HCT116 (cell line): ENCODE results near the gene NOD1. TPM values are rescaled to one million over a fixed set of nuclear protein-coding genes. Genes with fewer than 3 reads are reported as not detected.

Experiments
- ATAC-seq: fragments of 200-7000 bp; cut with Tn5 transposase; 2 replicates; pipeline ENCODE4 v1.9.1; 2020; ENCODE audit warnings: mild to moderate bottlenecking, moderate library complexity
- BruUV-seq: library from RNA; stranded (reverse); fragments of 400-500 nt; replicated peaks from 2 replicates; lab custom pipeline; 2021; lab: Mats Ljungman, UMichigan
- CTCF ChIA-PET: fragments of 300-600 bp; sonication (Branson Sonifier 250); formaldehyde crosslinking; loops from one replicate; lab custom pipeline; 2021; ENCODE audit warnings: antibody characterized with exemption; lab: Charles Lee
- POLR2A ChIA-PET: fragments of 300-600, 350-600 bp; sonication (Branson Sonifier 250); formaldehyde crosslinking; loops from one replicate; lab custom pipeline; 2021; ENCODE audit warnings: antibody characterized with exemption; lab: Charles Lee
- RAD21 ChIA-PET, 2 experiments: fragments of 300-600 bp; sonication (Branson Sonifier 250); formaldehyde crosslinking; loops; one replicate each; lab custom pipeline; 2023; ENCODE audit warnings: low total read pairs in 2 of 2; ENCODE audit not compliant: uncharacterized antibody in 2 of 2, unreplicated experiment in 2 of 2, low non-redundant PET in 1 of 2; lab: Charles Lee
- DNase-seq: peaks from one replicate; pipeline ENCODE4 v3.0.0-alpha.2; 2010; ENCODE audit warnings: low read depth, low spot score
- H2AFZ ChIP-seq: fragments of 200-600 bp; shearing (Covaris generic), sonication (generic); 2 replicates; pipeline ENCODE4 v1.6.1; 2017; ENCODE audit warnings: low read depth, mixed run types, mixed read lengths, antibody characterized with exemption, low read length; ENCODE audit not compliant: poor library complexity, severe bottlenecking
- H3K27ac ChIP-seq: 2 replicates; pipeline ENCODE4 v1.5.1; 2012; ENCODE audit warnings: low read depth, low read length
- H3K27me3 ChIP-seq: fragments of 200-600 bp; sonication (generic); 2 replicates; pipeline ENCODE4 v1.6.1; 2016; ENCODE audit warnings: mixed run types, low read length, mixed read lengths; ENCODE audit not compliant: insufficient read depth
- H3K36me3 ChIP-seq, 2 experiments: fragments of 200-500 bp in 1 of 2; fragments of 200-600 bp in 1 of 2; sonication (Bioruptor generic) in 1 of 2; sonication (generic) in 1 of 2; 2 replicates each; pipeline versions ENCODE4 v1.5.1 to v1.6.1; 2014 to 2016; ENCODE audit warnings: low read length in 2 of 2, inconsistent platforms in 1 of 2, mixed read lengths in 1 of 2, mixed run types in 1 of 2; ENCODE audit not compliant: insufficient read depth in 2 of 2, control insufficient read depth in 1 of 2
- H3K4me1 ChIP-seq, 2 experiments: fragments of 200-600 bp in 1 of 2; sonication (generic) in 1 of 2; 2 replicates each; pipeline versions ENCODE4 v1.5.1 to v1.6.1; 2012 to 2017; ENCODE audit warnings: low read length in 2 of 2, inconsistent platforms in 1 of 2, mild to moderate bottlenecking in 1 of 2, mixed read lengths in 1 of 2, mixed run types in 1 of 2, moderate library complexity in 1 of 2; ENCODE audit not compliant: insufficient read depth in 2 of 2, control insufficient read depth in 1 of 2
- H3K4me2 ChIP-seq: fragments of 200-600 bp; sonication (generic); 2 replicates; pipeline ENCODE4 v1.6.1; 2017; ENCODE audit warnings: mixed run types, low read length, mixed read lengths
- H3K4me3 ChIP-seq, 2 experiments: fragments of 200-600 bp in 1 of 2; sonication (generic) in 1 of 2; replicated peaks in 1 of 2; 2 replicates each; pipeline ENCODE4 v1.5.1; 2011 to 2016; ENCODE audit warnings: low read length in 2 of 2, control low read depth in 1 of 2, low read depth in 1 of 2, mild to moderate bottlenecking in 1 of 2, mixed read lengths in 1 of 2, mixed run types in 1 of 2
- H3K79me2 ChIP-seq: fragments of 200-600 bp; sonication (generic); 2 replicates; pipeline ENCODE4 v1.6.1; 2017; ENCODE audit warnings: mild to moderate bottlenecking, mixed run types, low read length, moderate library complexity, mixed read lengths; ENCODE audit not compliant: insufficient read depth
- H3K9ac ChIP-seq: fragments of 200-600 bp; sonication (generic); 2 replicates; pipeline ENCODE4 v1.6.1; 2016; ENCODE audit warnings: low read length, mixed read lengths
- H3K9me2 ChIP-seq: fragments of 200-600 bp; sonication (generic), shearing (Covaris generic); 2 replicates; pipeline ENCODE4 v1.6.1; 2017; ENCODE audit warnings: mixed run types, mild to moderate bottlenecking, moderate library complexity; ENCODE audit not compliant: insufficient read depth
- H3K9me3 ChIP-seq, 2 experiments: fragments of 200-500 bp in 1 of 2; fragments of 200-600 bp in 1 of 2; sonication (Bioruptor generic) in 1 of 2; sonication (generic) in 1 of 2; 2 replicates each; pipeline ENCODE4 v1.6.1; 2014 to 2017; ENCODE audit warnings: low read length in 2 of 2, mixed read lengths in 2 of 2, inconsistent platforms in 1 of 2, low read depth in 1 of 2, mild to moderate bottlenecking in 1 of 2, mixed run types in 1 of 2, moderate library complexity in 1 of 2; ENCODE audit not compliant: control insufficient read depth in 1 of 2, insufficient read depth in 1 of 2
- H4K20me1 ChIP-seq: fragments of 200-600 bp; sonication (generic), shearing (Covaris generic); 2 replicates; pipeline ENCODE4 v1.6.1; 2017; ENCODE audit warnings: mixed run types, mild to moderate bottlenecking, moderate library complexity; ENCODE audit not compliant: insufficient read depth
- CEBPB ChIP-seq: IDR thresholded peaks from 2 replicates; pipeline ENCODE4 v1.6.1; 2012; ENCODE audit warnings: low read depth
- CTCF ChIP-seq, 3 experiments: fragments of 200-600 bp in 1 of 3; sonication (generic) in 1 of 3; IDR thresholded peaks in 2 of 3; conservative IDR thresholded peaks in 1 of 3; 2 replicates each; pipeline ENCODE4 v1.5.1; 2012 to 2017; ENCODE audit warnings: low read depth in 2 of 3, low read length in 2 of 3, antibody characterized with exemption in 1 of 3, borderline replicate concordance in 1 of 3, control low read depth in 1 of 3, mild to moderate bottlenecking in 1 of 3, mixed read lengths in 1 of 3, mixed run types in 1 of 3, moderate library complexity in 1 of 3; ENCODE audit not compliant: insufficient read depth in 1 of 3
- EGR1 ChIP-seq: IDR thresholded peaks from 2 replicates; pipeline ENCODE4 v1.6.1; 2012; ENCODE audit warnings: low read depth
- EZH2 ChIP-seq: fragments of 200-600 bp; sonication (generic); IDR thresholded peaks from 2 replicates; pipeline ENCODE4 v1.6.1; 2017; ENCODE audit warnings: antibody characterized with exemption, mixed run types
- FOSL1 ChIP-seq: IDR thresholded peaks from 2 replicates; pipeline ENCODE4 v1.6.1; 2012; ENCODE audit warnings: low read depth
- POLR2AphosphoS5 ChIP-seq: IDR thresholded peaks from 2 replicates; pipeline ENCODE4 v1.6.1; 2011; ENCODE audit warnings: mild to moderate bottlenecking, low read depth, low read length, moderate library complexity
- SIN3A ChIP-seq: IDR thresholded peaks from 2 replicates; pipeline ENCODE4 v1.6.1; 2012; ENCODE audit warnings: low read depth
- SP1 ChIP-seq: IDR thresholded peaks from 2 replicates; pipeline ENCODE4 v1.6.1; 2012; ENCODE audit warnings: low read depth
- SRF ChIP-seq: IDR thresholded peaks from 2 replicates; pipeline ENCODE4 v1.6.1; 2012; ENCODE audit warnings: low read depth
- YY1 ChIP-seq: IDR thresholded peaks from 2 replicates; pipeline ENCODE4 v1.6.1; 2011; ENCODE audit warnings: low read length, low read depth, moderate library complexity, mild to moderate bottlenecking; ENCODE audit not compliant: insufficient replicate concordance; ENCODE audit errors: extremely low read depth
- ZFX ChIP-seq: fragments of 450-650 bp; IDR thresholded peaks from 2 replicates; pipeline ENCODE4 v1.6.1; 2017
- intact Hi-C: fragments of 100-400 bp; cut with micrococcal nuclease; formaldehyde crosslinking; loops from 2 replicates; pipeline ENCODE4 v1.10.0; 2022
- total RNA-seq: library from RNA; stranded (reverse); gene quantifications from one replicate; pipeline ENCODE4 v1.2.1, GENCODE V29; 2021; ENCODE audit not compliant: unreplicated experiment
- TF ChIP-seq, protein P1 (sequence below): IDR thresholded peaks from 2 replicates; pipeline ENCODE4 v1.6.1; 2012

The NOD1 gene
- total RNA-seq, 1 experiment from 2014 or later: 5.9 TPM

DNA sequence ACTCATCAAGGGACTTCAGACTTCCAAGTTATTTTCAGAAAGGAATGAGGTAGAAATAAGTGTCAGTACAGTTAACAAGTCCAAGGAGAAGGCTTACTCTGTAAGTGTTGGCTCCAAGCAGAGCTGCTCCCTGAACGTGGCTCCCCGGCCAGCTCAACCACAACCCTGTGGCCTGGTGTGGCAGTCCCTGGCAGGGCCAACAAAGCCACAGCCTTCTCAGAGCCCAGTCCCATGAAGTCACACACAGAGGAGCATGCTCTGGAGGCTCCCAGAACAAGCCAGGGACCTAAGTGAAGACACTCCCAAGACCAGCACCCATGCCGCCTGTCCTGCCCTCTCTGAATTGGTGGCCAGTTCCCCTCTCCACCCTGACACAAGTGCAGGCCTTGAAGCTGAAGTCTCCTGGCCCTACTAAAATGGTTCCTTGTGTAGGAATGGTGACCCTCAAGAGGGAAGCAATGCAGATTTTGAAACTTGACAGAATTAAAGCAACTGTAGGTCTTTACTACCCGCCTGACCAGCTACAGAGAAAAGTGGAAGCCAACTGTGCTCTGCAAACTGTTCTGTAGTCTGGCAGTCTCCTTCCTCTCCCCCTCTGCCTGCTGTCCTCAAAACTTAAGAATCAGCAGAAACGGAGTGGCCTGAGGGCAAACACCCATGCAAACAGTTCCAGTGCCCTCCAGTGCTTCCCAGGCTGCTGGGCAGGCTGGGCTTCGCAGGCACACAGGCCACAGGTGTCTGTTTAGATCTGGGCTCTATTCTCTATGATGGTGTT is 51.1 kb downstream of the NOD1 start:
- BruUV-seq: no TSS peak
- DNase-seq: no peak
- Histone ChIP-seq H3K79me2 (no peaks in the 10 kb centered on the region), H3K9me3 (no peaks in the 10 kb centered on the region), H2AFZ (no peak overlapping the region), H3K9ac (no peak overlapping the region), H3K9me2 (no peaks in the 10 kb centered on the region), H3K27ac (no peak overlapping the region), H3K4me3 (no peak overlapping the region), H4K20me1 (no peaks in the 10 kb centered on the region), H3K36me3 (no peaks in the 10 kb centered on the region), H3K4me2 (no peak overlapping the region), H3K27me3 (no peaks in the 10 kb centered on the region), H3K4me1 (peaks cover 3 to 19% of the 10 kb centered on the region in 2 experiments; a peak in 2 of 4 replicates)
- intact Hi-C loops: no loop called here
- TF ChIP-seq, protein P1, sequence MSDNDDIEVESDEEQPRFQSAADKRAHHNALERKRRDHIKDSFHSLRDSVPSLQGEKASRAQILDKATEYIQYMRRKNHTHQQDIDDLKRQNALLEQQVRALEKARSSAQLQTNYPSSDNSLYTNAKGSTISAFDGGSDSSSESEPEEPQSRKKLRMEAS: no peak
- TF ChIP-seq CTCF (IDR thresholded peaks at IDR 0.05 in 2 of 3, conservative IDR thresholded peaks at IDR 0.05 in 1 of 3; ENCODE audit: borderline replicate concordance in 1 of 3, insufficient read depth in 1 of 3, low read depth in 2 of 3, low read length in 2 of 3) (no peak), YY1 (no peak), ZFX (no peak), SIN3A (no peak), FOSL1 (no peak), SP1 (no peak), EGR1 (no peak), SRF (no peak), POLR2AphosphoS5 (no peak), CEBPB (no peak), EZH2 (no peak)
- no peak for ATAC-seq
- RAD21 ChIA-PET: no interaction called here
- CTCF ChIA-PET: no interaction called here
- POLR2A ChIA-PET: no interaction called here
